Measurements from ENCODE around the gene SEMA4C. TPM values are rescaled to one million over a fixed set of nuclear protein-coding genes. Genes with fewer than 3 reads are reported as not detected.
A peak's percentile ranks its signal among the peaks of the same experiment; 100 is the strongest.

SEMA4C gene
- total RNA-seq, 4 donors from 2014 or later, result 54.4 to 82.7 (median 75.4) TPM

DNA sequence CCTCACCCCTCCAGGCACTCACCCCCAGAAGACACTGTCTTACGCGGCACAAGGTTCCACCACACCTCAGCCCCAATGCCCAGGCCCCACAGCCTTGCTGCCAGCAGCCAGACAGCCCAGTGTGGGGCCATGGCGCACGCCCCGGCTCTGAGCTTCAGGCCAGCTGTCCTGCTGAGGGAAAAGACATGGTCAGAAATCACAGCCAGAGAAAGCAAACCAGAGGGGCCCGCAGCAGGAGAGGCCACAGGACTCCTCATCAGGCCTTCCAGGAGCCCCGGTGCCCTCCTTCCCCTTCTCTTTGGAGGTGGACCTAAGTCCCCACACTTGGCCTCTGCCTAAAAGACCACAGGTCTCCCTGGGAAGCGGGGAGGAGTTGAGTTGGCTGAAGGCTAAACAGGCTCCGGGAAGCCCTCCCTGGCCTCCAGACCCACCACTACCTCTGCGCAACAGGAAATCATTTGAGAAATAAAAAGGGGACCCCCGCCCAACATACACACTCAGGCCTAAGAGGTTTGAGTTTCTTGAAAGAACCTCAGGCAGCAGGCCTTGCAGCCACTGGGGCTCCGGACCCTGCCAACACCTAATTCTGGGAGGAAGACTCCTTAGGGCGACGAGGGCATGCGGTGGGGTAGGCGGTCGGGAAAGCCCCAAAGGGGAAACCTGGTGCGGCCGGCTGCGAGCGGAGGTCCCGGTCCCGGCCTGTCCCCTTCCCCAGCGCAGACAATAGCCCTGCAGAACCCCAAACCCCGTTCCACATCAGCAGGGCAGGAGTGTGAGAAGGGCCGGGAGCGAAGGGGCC lies 1.9 kb downstream of the SEMA4C start:
- peaks cover 29 to 48% (median 46%) of the 10 kb centered on the region in 4 donors for H3K36me3 ChIP-seq
- H3K4me1 ChIP-seq, result peaks cover 38 to 81% (median 75%) of the 10 kb centered on the region in 4 donors
- intact Hi-C loops (cut with DNase I), result no loop called here
- H3K9me3 ChIP-seq, result no peaks in the 10 kb centered on the region
- peak overlapping the region; percentile 89 to 99 (median 90) for H3K4me3 ChIP-seq
- WGBS, result 2% methylated on average over 12 of the region's 27 CpGs
- DNase-seq (ENCODE audit: extremely low spot score), result no peak
- H3K27me3 ChIP-seq, result no peaks in the 10 kb centered on the region
- TF ChIP-seq POLR2A (IDR thresholded peaks at IDR 0.05; ENCODE audit: low read depth), result no peak
- TF ChIP-seq POLR2AphosphoS5 (IDR thresholded peaks at IDR 0.05), result no peak
- TF ChIP-seq EP300 (IDR thresholded peaks at IDR 0.05), result no peak
- H3K27ac ChIP-seq (replicated peaks in 1 of 4), result peak overlapping the region; percentile 98 to 100 (median 99)

GRCh38 chr2:96866986-96867755 lies 2.7 kb downstream of the SEMA4C start:
- Histone ChIP-seq H3K27ac (replicated peaks in 1 of 4) (peak overlapping the region; percentile 98 to 100 (median 99)), H3K4me1 (peaks cover 35 to 77% (median 75%) of the 10 kb centered on the region in 4 donors), H3K4me3 (peak overlapping the region; percentile 89 to 99 (median 90)), H3K9me3 (no peaks in the 10 kb centered on the region), H3K36me3 (peaks cover 33 to 56% (median 53%) of the 10 kb centered on the region in 4 donors), H3K27me3 (no peaks in the 10 kb centered on the region)
- WGBS, result 38% methylated on average over 15 of the region's 22 CpGs
- intact Hi-C loops (cut with DNase I), result no loop called here
- no peak for TF ChIP-seq EP300 (IDR thresholded peaks at IDR 0.05)
- no peak for TF ChIP-seq POLR2A (IDR thresholded peaks at IDR 0.05; ENCODE audit: low read depth)
- no peak for TF ChIP-seq POLR2AphosphoS5 (IDR thresholded peaks at IDR 0.05)
- TF ChIP-seq, protein P1, sequence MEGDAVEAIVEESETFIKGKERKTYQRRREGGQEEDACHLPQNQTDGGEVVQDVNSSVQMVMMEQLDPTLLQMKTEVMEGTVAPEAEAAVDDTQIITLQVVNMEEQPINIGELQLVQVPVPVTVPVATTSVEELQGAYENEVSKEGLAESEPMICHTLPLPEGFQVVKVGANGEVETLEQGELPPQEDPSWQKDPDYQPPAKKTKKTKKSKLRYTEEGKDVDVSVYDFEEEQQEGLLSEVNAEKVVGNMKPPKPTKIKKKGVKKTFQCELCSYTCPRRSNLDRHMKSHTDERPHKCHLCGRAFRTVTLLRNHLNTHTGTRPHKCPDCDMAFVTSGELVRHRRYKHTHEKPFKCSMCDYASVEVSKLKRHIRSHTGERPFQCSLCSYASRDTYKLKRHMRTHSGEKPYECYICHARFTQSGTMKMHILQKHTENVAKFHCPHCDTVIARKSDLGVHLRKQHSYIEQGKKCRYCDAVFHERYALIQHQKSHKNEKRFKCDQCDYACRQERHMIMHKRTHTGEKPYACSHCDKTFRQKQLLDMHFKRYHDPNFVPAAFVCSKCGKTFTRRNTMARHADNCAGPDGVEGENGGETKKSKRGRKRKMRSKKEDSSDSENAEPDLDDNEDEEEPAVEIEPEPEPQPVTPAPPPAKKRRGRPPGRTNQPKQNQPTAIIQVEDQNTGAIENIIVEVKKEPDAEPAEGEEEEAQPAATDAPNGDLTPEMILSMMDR (IDR thresholded peaks at IDR 0.05), result no peak
- no peak for DNase-seq (ENCODE audit: extremely low spot score)

DNA sequence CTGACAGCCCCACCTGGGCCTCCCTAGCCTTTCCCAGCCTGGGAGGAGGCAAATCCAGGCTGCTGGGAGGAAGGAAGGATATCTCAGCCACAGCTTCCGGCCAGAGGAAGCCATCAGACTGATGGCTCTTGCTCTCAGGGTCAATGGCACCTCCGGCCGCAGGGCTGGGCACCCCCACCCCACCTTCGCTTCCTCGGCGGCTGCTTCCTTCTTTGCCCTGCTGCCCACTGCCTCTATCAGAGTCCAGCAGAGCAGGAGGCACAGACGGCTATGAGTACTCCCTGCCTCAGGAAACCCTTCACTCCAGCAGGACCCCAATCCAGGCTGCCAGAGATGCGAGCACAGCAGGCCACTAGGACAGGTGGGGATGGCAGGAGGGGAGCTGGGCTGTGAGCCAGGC lies 3.3 kb downstream of the SEMA4C start:
- Histone ChIP-seq H3K9me3 (no peaks in the 10 kb centered on the region), H3K27me3 (no peaks in the 10 kb centered on the region), H3K27ac (replicated peaks in 1 of 4) (peak overlapping the region; percentile 98 to 100 (median 99)), H3K4me3 (peak overlapping the region; percentile 89 to 99 (median 90)), H3K4me1 (peaks cover 35 to 79% (median 78%) of the 10 kb centered on the region in 4 donors), H3K36me3 (peaks cover 38 to 62% (median 59%) of the 10 kb centered on the region in 4 donors)
- TF ChIP-seq EP300 (IDR thresholded peaks at IDR 0.05), result no peak
- no peak for TF ChIP-seq POLR2A (IDR thresholded peaks at IDR 0.05; ENCODE audit: low read depth)
- peak in 1 of 2 donors; percentile 22 for TF ChIP-seq POLR2AphosphoS5 (IDR thresholded peaks at IDR 0.05)
- TF ChIP-seq, protein P1 (IDR thresholded peaks at IDR 0.05), result no peak
- DNase-seq (ENCODE audit: extremely low spot score), result no peak
- 49% methylated on average over 8 of the region's 8 CpGs for whole genome bisulfite sequencing
- intact Hi-C loops (cut with DNase I), result no loop called here

DNA sequence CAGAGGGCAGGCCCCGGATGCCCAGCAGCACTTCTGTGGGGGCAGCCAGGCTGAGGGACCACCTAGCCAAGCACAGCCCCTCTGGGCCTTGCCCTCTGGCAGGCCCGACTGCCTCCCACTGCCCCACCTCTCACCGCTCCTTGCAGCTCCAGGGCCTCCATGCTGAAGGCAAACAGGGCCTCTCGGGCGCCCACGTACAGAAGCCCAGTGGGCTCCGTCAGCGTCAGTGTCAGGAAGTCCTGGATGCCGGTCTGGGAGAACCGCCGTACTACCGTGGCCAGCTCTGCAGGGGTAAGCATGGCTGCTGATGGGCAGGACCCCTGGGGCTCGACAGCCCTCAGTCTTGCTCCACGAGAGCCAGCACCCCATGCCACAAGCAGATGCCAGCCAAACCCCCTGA lies 3.7 kb downstream of the SEMA4C start:
- Histone ChIP-seq H3K4me1 (peaks cover 37 to 81% (median 78%) of the 10 kb centered on the region in 4 donors), H3K27me3 (no peaks in the 10 kb centered on the region), H3K27ac (replicated peaks in 1 of 4) (peak overlapping the region; percentile 98 to 100 (median 99)), H3K4me3 (peak overlapping the region in 3 of 4 donors; percentile 90 to 99 (median 91)), H3K9me3 (no peaks in the 10 kb centered on the region), H3K36me3 (peaks cover 42 to 66% (median 63%) of the 10 kb centered on the region in 4 donors)
- DNase-seq (ENCODE audit: extremely low spot score), result no peak
- intact Hi-C loops (cut with DNase I), result no loop called here
- 71% methylated on average over 1 of the region's 14 CpGs for WGBS
- TF ChIP-seq POLR2A (IDR thresholded peaks at IDR 0.05; ENCODE audit: low read depth) (no peak), POLR2AphosphoS5 (IDR thresholded peaks at IDR 0.05) (no peak), EP300 (IDR thresholded peaks at IDR 0.05) (no peak)
- TF ChIP-seq, protein P1 (IDR thresholded peaks at IDR 0.05), result no peak

- H3K27me3 ChIP-seq, result no peaks in the 10 kb centered on the region
- H3K4me1 ChIP-seq, result peaks cover 42 to 81% (median 78%) of the 10 kb centered on the region in 4 donors
- intact Hi-C loops (cut with DNase I), result no loop called here
- peaks cover 47 to 71% (median 68%) of the 10 kb centered on the region in 4 donors for H3K36me3 ChIP-seq
- TF ChIP-seq, protein P1 (IDR thresholded peaks at IDR 0.05), result no peak
- TF ChIP-seq POLR2AphosphoS5 (IDR thresholded peaks at IDR 0.05), result no peak
- TF ChIP-seq EP300 (IDR thresholded peaks at IDR 0.05), result no peak
- no peak for TF ChIP-seq POLR2A (IDR thresholded peaks at IDR 0.05; ENCODE audit: low read depth)
- H3K9me3 ChIP-seq, result no peaks in the 10 kb centered on the region
- no peak overlapping the region for H3K4me3 ChIP-seq
- H3K27ac ChIP-seq (replicated peaks in 1 of 4), result peak overlapping the region; percentile 98 to 100 (median 99)
- WGBS, result 62% methylated on average over 14 of the region's 16 CpGs
- no peak for DNase-seq (ENCODE audit: extremely low spot score)
These were observed 4.2 kb downstream of the SEMA4C start for GRCh38 chr2:96865654-96866053.
